ENCODE results near the gene CABP4.

DNA sequence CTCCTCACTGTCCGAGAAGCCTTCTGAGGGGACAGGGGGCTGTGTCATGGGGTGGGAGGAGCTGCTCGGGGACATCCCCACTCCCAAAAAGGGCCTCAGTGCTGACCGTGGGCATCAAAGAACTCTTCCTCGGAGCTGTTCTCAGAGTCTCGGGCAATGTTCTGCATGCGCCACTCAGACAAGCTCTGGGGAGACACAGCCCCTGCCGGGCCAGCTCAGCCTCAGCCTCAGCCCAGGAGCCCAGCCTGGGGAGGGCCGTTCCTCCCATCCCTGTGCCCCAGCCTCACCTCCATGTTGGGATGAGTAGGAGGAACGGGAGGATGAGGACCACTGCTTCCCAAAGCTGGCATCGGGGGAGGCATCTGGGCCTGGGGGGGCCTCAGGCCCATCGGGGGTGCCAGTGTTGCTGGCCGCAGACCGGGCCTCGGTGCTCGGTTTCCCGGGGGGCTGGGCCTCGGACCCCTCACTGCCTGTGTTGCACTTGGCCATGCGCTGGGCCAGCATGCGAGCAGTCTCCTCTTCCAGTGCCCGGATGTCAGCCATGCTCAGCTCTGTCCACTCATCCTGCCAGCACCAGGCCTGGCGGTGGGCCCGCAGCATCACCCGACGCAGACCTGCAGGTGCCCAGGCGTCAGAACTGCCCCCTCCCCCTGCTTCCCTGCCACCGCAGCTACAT is 44.8 kb downstream of the CABP4 start:
- no peak for TF ChIP-seq POLR2A (IDR thresholded peaks at IDR 0.05)
- TF ChIP-seq, protein P1, sequence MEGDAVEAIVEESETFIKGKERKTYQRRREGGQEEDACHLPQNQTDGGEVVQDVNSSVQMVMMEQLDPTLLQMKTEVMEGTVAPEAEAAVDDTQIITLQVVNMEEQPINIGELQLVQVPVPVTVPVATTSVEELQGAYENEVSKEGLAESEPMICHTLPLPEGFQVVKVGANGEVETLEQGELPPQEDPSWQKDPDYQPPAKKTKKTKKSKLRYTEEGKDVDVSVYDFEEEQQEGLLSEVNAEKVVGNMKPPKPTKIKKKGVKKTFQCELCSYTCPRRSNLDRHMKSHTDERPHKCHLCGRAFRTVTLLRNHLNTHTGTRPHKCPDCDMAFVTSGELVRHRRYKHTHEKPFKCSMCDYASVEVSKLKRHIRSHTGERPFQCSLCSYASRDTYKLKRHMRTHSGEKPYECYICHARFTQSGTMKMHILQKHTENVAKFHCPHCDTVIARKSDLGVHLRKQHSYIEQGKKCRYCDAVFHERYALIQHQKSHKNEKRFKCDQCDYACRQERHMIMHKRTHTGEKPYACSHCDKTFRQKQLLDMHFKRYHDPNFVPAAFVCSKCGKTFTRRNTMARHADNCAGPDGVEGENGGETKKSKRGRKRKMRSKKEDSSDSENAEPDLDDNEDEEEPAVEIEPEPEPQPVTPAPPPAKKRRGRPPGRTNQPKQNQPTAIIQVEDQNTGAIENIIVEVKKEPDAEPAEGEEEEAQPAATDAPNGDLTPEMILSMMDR (IDR thresholded peaks at IDR 0.05 in 4 of 5, conservative IDR thresholded peaks at IDR 0.05 in 1 of 5), result no peak
